HG03520 (cell line): ENCODE data around the gene CASP6.

ENCODE experiments used
- ATAC-seq: cut with Tn5 transposase; IDR thresholded peaks from one replicate; pipeline ENCODE4 v1.9.1; 2021; ENCODE audit warnings: mild to moderate bottlenecking, moderate library complexity; ENCODE audit not compliant: unreplicated experiment

Gene CASP6

DNA sequence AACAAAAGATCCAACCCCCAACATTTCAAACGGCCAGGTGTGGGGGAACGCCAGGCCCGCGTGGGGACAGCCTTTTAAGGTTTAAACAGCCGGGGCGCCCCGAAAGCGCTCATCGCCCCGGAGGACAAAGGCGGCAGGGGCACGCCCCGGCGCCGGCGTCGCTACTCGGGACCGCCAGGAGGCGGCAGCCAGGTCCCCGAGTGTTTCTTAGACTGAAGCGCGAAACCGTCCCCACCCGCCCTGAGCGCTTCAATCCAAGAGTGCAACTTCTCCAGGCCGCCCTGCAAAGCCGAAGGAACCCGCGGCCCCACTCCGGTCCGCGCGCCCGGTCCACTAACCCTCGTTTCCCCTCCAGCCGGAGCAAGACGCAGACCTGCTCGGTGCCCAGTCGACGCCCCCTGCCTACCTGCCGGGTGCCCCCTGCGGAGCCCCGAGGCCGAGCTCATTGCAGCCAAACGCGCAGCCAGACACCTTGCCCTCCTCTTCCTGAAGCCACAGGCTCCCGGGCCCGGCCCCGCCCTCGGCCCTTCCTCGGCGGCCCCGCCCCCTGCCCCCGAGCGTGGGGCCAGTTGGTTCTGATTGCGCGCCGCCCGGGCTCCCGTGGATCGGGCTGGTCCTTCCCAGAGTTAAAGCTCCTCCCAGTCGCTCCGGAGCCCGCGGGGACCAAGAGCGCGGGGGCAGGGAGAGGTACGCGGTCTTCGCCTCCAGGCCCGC, at the start of gene CASP6:
Gene CASP6, minus strand, starts transcription at position 496 of the 714 bp plus-strand sequence. Its CDS starts 50 bp downstream, at position 446.
- ATAC-seq: peak; percentile 81

DNA sequence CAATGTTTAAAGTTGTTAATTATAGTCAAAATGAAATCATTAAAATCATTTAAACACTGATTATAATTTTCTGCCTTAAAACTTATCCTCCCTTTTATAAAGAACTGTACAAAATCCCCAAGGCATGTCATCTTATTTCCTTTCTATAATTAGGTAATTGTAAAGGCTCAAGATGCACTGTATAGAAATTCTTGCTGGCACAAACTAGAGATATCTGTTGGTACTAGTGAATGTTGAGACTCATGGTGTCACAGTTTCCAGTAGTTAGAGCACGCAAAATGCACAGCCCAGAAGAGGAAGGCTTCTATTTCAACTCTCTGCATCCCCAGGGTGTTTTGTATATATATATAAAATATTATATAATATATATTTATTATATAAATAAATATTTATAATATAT, 49.3 kb upstream of the CASP6 start:
- no peak for ATAC-seq

DNA sequence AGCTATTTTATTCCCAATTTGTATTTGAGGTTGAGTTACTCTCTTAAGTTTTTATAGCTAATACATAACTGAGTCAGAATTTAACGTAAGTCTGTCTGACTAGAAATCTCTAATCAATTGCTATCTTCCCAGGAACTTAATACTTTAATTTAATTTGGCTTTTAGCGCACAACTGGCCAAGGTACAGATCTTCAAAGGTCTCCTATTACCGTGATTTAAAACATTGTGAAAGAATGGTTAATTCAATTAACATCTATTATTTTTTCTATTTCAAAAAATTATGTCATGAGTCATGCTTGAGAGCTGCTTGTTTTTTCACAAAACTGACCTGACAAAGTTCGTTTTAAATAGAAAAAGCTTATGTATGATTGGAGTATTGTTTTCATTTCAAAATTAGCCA, 48.6 kb upstream of the CASP6 start:
- no peak for ATAC-seq

DNA sequence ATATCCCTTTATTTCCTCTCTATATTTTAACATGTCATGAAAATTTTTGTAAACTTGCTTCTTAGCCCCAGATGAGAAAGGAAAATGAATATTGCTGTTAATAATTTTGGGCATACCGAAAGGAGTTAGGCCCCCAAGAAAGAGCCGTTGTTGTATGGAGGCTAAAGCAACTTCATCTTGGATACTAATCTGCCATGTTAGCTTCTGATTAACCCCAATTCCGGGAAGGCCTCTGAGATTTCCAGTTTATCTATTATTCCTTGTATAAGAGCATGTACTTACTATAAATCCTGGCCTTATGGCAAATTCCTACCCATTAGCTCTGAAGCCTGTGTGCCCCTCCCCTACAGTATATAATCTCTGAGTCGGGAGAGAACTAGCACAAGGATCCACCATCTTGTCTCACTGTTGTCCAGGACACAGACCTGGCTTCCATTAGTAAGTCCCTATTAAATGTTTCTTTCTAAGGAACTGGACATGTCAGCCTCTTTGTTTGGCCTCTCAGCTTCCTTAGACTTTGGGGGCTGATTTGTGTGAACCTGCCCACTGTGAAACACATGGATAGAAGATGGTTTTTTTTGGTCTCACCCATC, 47.5 kb upstream of the CASP6 start:
- no peak for ATAC-seq

DNA sequence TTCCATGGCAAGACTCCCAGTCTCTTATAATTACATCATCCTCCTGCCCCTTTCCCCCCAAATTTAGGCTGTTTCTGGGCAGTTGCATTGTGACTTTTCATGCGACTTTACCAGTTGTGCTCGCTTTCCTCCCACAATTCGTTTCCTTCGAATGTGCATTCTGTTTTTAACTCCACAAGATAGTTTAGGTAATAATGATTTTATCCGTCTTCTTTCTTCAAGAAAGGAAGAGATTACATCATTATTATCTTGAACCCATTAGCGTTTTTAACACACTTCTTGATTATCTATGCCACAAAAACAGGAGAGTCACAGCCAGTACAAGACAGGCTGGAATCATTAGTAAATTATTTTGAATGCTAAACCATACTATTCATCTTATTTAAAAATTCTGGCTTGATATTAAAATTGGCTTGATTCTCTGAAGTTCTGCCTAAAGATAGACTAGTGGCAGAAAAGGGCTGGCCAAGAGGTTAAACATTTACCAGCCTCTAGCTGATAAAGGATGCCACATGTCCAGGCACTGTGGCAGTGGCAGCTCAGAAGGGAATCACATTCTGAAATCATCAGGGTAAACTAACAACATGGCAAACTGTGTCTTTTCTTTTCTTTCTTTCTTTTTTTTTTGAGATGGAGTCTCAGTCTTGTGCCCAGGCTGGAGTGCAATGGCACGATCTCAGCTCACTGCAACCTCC, 46.3 kb upstream of the CASP6 start:
- no peak for ATAC-seq

DNA sequence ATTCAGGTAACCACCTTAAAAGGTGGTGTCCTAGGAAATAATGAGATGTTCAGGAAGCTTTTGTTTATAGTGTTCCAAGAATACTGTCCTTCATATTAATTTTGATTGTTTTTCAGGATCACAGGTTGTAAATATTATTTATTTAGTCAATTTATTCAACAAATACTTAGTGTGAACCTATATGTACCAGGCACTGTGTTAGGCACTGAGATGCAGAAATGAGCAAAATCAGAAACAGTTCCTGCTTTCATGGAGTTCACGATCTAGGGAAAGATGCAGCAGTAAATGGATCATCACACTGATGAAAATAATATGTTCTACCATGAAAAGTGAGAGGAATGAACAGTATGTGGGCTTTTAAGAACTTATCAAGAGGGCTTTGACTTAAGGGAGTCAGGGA, 44.9 kb upstream of the CASP6 start:
- ATAC-seq: no peak

DNA sequence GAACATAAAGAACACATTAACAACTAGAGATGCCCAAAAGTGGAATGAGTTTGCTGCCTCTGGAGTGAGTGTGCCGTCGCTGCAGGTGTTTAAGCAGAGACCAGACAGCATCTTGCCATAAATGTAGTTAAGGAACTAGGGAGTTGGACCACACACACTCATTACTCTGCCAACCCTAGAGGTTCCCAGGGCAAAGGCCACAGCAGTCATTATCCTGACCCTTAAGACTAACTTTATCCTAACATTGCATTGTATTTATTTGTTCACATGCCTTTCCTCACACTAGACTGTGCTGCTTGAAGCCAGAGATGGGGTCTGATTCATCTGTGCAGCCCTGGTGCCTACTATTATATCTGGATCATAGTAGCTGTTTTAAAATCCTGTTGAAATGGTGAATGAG, 43.5 kb upstream of the CASP6 start:
- no peak for ATAC-seq

DNA sequence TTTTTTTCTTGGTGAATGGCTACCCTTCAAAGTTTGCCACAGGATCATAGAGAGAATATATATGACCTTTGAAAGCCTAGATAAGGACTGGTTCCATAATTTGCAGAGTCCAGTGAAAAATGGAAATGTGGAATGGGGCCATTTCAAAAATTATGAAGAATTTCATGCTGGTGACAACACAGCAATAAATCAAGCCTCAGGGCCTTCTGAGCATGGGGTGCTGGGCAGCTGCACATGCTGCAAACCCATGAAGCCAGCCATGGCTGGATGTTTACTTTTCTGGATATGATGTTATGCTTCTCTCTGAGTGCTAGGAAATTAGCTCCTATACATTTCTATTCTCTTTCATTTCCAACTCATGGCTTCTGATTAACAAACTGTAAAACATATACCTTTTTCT, 42.6 kb upstream of the CASP6 start:
- no peak for ATAC-seq

DNA sequence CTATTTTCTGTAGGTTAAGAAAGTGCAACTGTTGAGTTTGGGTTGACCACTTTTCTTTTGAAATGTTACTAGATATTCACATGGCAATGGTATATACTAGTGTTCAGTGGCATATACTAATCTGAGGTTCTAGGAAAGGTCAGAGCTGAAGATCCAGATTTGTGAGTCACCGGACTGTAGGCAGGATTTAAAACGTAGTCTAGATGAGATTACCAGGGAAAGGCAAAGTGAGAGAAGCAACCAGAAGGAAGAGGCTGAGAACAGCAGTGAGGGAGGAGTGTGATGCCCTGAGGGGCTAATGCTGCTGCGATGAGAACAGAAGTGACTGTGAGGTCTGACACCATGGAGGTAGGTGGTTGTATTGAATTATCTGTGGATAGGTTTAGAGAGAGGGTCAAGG, 36.3 kb upstream of the CASP6 start:
- ATAC-seq: no peak

DNA sequence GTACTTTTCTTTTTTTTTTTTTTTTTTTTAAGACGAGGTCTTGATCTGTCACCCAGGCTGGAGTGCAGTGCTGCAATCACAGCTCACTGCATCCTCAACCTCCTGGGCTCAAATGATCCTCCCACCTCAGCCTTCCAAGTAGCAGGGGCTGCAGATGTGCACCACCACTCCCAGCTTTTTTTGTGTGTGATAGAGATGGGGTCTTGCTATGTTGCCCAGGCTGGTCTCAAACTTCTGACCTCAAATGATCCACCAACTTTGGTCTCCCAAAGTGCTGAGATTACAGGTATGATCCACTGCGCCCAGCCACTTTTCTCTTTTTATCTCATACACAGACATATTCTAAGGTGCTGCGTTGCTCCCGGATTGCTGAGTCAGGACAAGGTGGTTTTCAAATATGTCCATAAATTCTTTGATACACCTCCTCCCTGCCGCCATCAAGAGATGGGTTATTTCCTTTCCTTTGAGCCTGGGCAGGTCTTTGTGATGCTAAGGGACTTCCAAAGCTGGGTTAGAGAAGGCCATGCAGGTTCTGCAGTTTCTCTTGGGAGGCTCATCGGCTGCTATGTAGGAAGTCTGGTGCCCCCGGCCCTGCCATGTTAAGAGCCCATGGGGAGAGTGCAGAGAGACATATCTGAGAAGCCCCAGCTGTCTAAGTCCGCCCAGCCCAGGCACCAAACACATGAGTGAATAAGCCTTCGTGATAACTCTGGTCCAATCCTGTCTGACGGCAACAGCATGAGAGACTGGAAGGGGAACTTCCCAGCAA, 35.0 kb upstream of the CASP6 start:
- ATAC-seq: no peak

DNA sequence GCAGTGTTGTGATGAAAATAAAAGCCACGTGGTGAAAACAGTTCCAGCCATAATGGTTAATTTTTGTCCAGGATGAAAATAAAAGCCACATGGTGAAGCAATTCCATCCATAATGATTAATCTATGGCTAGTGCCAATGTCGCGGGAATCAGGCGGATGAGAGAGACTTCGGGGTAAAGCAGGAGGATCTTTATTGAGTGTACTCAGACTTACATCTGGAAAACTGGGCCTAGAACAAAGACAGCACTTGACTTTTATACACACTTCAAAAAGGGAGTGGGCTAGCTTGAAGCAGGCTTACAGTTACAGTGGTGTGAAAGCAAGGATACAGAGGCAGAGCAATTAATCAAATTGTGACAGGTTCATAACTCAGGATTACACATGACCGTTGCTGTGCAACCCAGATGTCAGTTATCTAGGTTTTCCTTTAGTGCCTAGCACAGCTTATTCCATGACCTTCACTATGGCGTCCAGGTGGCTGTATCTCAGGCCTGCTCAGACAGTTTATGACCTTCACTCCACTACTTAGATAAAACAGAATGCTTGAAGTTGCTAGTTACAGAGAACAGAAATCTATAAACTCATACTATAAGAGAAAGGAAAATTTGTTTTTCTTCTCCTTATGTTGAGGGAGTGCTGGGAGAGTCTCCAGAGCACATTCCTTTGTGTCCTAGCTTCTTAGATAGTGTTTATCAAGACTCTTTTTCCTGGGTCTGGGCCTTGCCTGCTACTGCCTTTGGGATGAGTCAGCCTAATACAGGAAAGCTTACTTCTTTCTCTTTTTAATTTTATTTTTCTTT, 32.5 kb upstream of the CASP6 start:
- ATAC-seq: no peak

DNA sequence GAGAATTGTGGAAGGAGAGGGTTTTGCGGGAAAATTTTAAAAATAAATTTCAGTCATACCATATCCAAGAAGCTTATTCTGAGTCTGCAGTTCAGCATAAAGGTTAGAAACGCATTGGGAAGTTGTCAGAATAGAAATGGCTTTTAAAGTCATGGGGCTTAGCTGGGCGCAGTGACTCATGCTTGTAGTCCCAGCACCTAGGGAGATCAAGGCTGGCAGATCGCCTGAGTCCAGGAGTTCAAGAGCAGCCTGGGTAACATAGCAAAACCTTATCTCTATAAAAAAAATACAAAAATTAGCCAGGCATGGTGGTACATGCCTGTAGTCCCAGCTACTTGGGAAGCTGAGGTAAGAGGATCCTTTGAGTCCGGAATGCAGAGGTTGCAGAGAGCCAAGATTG, 30.5 kb upstream of the CASP6 start:
- no peak for ATAC-seq

DNA sequence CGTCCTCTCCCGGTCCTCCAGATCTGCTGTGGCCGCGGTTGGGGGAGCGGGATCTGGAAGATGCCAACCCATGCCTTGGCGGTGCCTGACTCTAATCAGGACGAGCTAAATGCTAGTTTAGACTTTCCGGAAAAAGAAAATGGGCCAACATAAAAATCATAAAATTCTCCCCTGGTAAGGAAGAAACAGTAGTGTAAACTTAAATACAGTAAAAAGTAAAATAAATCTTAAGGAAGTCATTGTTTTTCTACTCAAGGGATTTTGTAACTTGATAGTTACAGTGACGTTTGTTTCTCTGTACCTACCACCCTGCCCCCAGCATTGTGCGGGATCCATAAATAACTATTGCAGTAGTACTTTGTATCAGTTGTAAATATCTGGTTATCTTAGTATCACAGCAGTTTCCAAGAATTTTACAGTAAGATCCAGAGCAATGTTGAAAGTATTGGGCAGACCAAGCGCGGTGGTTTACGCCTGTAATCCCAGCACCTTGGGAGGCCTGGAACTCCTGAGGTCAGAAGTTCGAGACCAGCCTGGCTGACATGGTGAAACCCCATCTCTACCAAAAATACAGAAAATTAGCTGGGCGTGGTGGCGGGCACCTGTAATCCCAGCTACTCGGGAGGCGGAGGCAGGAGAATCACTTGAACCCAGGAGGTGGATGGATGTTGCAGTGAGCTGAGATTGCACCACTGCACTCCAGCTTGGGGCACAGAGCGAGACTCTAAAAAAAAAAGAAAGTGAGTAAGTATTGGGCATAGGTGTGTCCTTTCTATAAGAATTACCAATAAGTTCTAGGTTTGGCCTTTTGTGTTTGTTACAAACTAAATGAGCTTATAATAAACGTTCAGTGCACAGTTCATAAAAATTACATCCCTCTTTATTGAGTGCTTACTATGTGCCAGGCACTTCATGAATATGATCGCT, 27.6 kb upstream of the CASP6 start:
- ATAC-seq: no peak

DNA sequence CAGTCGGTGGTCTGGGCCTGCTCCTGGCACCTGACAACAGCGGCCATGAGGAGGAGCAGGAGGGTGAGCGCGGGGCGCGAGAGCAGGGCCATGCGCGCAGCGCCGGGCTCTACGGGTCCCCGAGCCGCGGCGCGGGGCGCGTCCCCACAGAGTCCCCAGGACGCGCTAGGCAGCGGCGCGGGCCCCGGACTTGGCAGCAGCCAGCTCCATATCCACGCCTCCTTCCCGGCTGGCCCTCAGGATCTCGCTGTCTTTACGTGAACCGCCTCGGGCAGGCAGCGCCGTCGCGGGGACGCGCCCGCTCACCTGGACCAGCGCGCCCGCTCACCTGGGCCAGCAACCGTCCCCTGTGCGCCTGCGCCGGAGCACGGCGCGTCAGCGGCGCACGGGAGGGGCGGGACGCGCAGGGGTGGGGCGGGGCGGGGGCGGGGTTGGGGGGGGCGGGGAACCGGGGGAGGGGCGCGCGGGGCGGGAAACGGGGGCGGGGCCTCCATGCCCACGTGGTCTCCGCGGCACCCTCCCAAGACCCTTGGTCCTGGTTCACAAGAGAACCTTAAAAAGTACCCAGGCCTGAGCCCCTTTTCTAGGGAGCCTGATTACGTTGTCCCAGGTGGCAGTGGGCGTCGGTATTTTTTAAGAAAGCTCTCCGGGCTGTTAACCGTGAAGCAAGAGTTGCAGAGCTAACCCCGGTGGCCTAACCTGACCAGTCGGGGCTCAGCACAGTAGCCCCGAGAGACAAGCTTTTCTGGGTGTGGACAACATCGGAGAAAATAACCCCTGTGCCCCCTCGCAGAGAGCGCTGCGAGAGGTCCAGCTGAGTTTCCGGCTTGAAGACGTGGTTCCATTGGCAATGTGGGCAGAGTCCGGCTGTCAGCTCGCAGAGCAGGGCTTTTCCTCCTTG, 26.7 kb upstream of the CASP6 start, which contains the start of gene PLA2G12A:
Gene PLA2G12A, minus strand, starts transcription at position 353 of the 901 bp plus-strand sequence. Its CDS starts 261 bp downstream, at position 92.
- peak; percentile 75 for ATAC-seq

DNA sequence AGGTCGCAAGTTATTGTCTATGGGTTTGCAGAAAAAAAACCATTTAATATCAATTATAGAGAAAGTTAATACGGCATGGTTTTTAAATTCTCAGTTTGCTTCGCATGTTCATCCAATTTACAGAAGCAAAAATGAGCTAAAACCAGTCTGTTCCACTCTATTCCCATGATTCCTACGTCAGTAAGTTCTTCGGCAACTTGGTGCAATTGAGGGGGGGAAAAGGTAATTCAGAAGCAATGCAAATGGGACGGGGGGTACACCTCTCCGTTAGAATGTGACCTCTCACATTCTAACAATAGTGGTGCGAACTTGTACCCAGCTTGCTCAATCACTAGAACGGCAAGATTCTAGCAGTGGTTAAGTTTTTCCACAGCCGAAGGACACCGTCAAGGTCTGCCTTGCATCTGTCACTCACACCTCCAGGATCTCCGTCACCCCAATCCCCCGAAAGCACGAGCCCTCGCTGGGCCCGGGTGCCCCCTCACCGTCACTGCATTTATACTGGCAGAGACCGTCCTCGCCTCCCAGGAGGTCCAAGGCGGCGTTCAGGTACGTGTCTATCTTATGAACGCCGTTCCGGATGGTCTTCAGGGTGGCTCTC, 26.0 kb upstream of the CASP6 start:
- no peak for ATAC-seq

DNA sequence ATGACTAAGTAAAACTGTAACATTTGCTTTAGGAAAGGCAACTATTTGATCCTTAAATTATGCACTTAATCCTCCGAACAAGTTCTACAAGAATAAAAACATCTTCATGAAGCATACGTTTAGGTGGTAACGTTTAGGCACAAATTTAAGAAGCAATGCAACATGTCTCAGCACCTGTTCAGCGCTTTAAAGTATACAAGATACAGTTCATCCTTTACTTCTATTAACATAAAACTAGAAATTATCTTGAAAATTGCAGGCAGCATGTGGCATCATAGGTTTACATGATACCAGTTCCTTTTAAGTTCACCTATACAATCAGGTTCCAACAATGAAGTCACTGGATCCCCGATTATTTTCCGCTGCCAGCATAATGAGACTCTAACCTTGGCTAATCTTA, 25.1 kb upstream of the CASP6 start:
- ATAC-seq: no peak

DNA sequence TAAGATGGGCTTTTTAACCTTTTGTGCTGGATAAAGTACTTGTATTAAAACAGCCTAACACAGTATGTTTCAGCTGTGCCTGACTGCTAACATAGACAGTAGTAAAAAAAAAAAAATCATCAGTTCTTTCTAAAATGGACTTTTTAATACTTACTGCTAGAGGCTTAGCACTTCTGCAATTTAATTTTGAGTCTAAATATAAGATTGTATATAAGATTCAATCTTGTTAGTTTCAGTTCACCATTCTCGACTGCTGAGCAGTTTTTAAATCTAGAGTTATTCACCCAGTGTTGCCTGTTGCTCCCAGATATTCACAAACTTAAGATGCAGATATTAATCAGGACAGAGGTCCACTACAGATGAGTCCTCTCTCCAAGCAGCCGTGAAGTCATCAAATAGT, 19.9 kb upstream of the CASP6 start:
- ATAC-seq: no peak

DNA sequence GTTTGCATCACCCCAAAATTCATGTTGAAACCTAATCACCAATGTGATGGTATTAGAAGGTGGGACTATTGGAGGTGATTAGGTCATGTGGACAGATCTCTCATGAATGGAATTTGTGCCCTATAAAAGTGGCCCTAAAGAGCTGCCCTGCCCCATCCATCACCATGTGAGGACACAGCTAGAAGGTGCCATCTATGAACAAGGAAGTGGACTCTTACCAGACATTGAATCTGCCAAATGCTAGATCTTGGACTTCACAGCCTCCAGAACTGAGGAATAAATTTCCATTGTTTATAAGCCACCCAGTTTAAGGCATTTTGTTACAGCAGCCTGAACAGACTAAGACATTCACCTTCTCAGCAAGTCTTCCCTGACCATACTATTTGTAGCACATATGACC, 19.1 kb upstream of the CASP6 start:
- ATAC-seq: no peak
